SK-N-SH (cell line): ENCODE measurements around the gene STK32C. TPM values are rescaled to one million over a fixed set of nuclear protein-coding genes. Genes with fewer than 3 reads are reported as not detected.

Experiments used
- CTCF ChIA-PET: fragments of 300-600, 350-600 bp; formaldehyde crosslinking; extraction: SDS; loops from one replicate; lab custom pipeline; 2021; lab: Yijun Ruan, JAX
- POLR2A ChIA-PET: fragments of 350-600 bp; sonication (Branson Sonifier 250); formaldehyde crosslinking; extraction: SDS; loops from one replicate; lab custom pipeline; 2020; ENCODE audit warnings: antibody characterized with exemption, inconsistent platforms; lab: Yijun Ruan, JAX
- DNase-seq: peaks from one replicate; pipeline ENCODE4 v3.0.0; 2012
- H2AFZ ChIP-seq: fragments of 200-600 bp; sonication (generic); 2 replicates; pipeline ENCODE4 v1.8.1; 2016; ENCODE audit warnings: antibody characterized with exemption, mild to moderate bottlenecking, low read depth
- H3F3A ChIP-seq: fragments of 200-600 bp; sonication (generic); replicated peaks from 2 replicates; pipeline ENCODE3; 2016; ENCODE audit warnings: antibody characterized with exemption, mild to moderate bottlenecking; ENCODE audit not compliant: insufficient read depth
- H3K27ac ChIP-seq, 2 experiments: fragments of 200-500 bp in 1 of 2; fragments of 200-600 bp in 1 of 2; sonication (Bioruptor generic) in 1 of 2; sonication (generic), shearing (Covaris generic) in 1 of 2; 2 replicates each; pipeline versions ENCODE4 v1.5.1 to v1.6.1; 2014 to 2016; ENCODE audit warnings: low read depth in 2 of 2, inconsistent platforms in 1 of 2, low read length in 1 of 2, mild to moderate bottlenecking in 1 of 2, mixed read lengths in 1 of 2
- H3K27me3 ChIP-seq: fragments of 200-600 bp; sonication (generic), shearing (Covaris generic); 2 replicates; pipeline ENCODE4 v1.6.1; 2016; ENCODE audit warnings: mixed run types; ENCODE audit not compliant: insufficient read depth
- H3K36me3 ChIP-seq, 2 experiments: fragments of 200-500 bp in 1 of 2; fragments of 200-600 bp in 1 of 2; sonication (Bioruptor generic) in 1 of 2; sonication (generic) in 1 of 2; replicated peaks in 1 of 2; 2 replicates each; pipeline versions ENCODE3 to v1.5.1; 2014 to 2016; ENCODE audit warnings: low read length in 1 of 2, mild to moderate bottlenecking in 1 of 2; ENCODE audit not compliant: insufficient read depth in 2 of 2, control insufficient read depth in 1 of 2
- H3K4me1 ChIP-seq, 2 experiments: fragments of 200-500 bp in 1 of 2; fragments of 200-600 bp in 1 of 2; sonication (Bioruptor generic) in 1 of 2; sonication (generic), shearing (Covaris generic) in 1 of 2; 2 replicates each; pipeline versions ENCODE4 v1.5.1 to v1.6.1; 2014 to 2016; ENCODE audit warnings: low read depth in 1 of 2, low read length in 1 of 2, mixed run types in 1 of 2; ENCODE audit not compliant: insufficient read depth in 2 of 2, control insufficient read depth in 1 of 2
- H3K4me2 ChIP-seq: fragments of 200-600 bp; sonication (generic), shearing (Covaris generic); 2 replicates; pipeline ENCODE4 v1.6.1; 2017; ENCODE audit warnings: mixed run types
- H3K4me3 ChIP-seq, 2 experiments: fragments of 200-500 bp in 1 of 2; fragments of 200-600 bp in 1 of 2; sonication (Bioruptor generic) in 1 of 2; sonication (generic), shearing (Covaris generic) in 1 of 2; 2 replicates each; pipeline versions ENCODE4 v1.5.1 to v1.8.1; 2014 to 2016; ENCODE audit warnings: low read depth in 2 of 2, inconsistent platforms in 1 of 2, low read length in 1 of 2, mild to moderate bottlenecking in 1 of 2, mixed read lengths in 1 of 2, moderate library complexity in 1 of 2
- H3K79me2 ChIP-seq: fragments of 200-600 bp; sonication (generic); 2 replicates; pipeline ENCODE4 v1.8.1; 2017; ENCODE audit warnings: mild to moderate bottlenecking; ENCODE audit not compliant: insufficient read depth
- H3K9ac ChIP-seq: fragments of 200-600 bp; sonication (generic); 2 replicates; pipeline ENCODE4 v1.6.1; 2017; ENCODE audit warnings: mixed run types
- H3K9me2 ChIP-seq: fragments of 200-600 bp; sonication (generic); 2 replicates; pipeline ENCODE4 v1.6.1; 2017; ENCODE audit warnings: mixed run types
- H3K9me3 ChIP-seq: fragments of 200-600 bp; sonication (generic); 2 replicates; pipeline ENCODE4 v1.6.1; 2017; ENCODE audit warnings: mixed run types, mild to moderate bottlenecking, moderate library complexity
- H4K20me1 ChIP-seq: fragments of 200-600 bp; sonication (generic); 2 replicates; pipeline ENCODE4 v1.6.1; 2017; ENCODE audit warnings: mild to moderate bottlenecking, mixed run types; ENCODE audit not compliant: insufficient read depth
- CHD2 ChIP-seq: fragments of 150-350 bp; IDR thresholded peaks from 2 replicates; pipeline ENCODE4 v1.6.1; 2018; ENCODE audit warnings: low read length; ENCODE audit not compliant: partially characterized antibody
- ELF1 ChIP-seq: IDR thresholded peaks from 2 replicates; pipeline ENCODE4 v1.4.0; 2012
- EP300 ChIP-seq, 2 experiments: IDR thresholded peaks; 2 replicates each; pipeline versions ENCODE4 v1.4.0 to v1.6.1; 2012; ENCODE audit warnings: borderline replicate concordance in 1 of 2, low read depth in 1 of 2, low read length in 1 of 2
- FOSL2 ChIP-seq: IDR thresholded peaks from 2 replicates; pipeline ENCODE4 v1.4.0; 2012; ENCODE audit warnings: low read depth, mild to moderate bottlenecking, moderate library complexity, borderline replicate concordance
- FOXJ3 ChIP-seq: sonication (generic); formaldehyde crosslinking; IDR thresholded peaks from 2 replicates; pipeline ENCODE4 v1.5.1; 2020; ENCODE audit warnings: mild to moderate bottlenecking, missing genetic modification reagents
- GATA2 ChIP-seq: sonication (generic); formaldehyde crosslinking; IDR thresholded peaks from 2 replicates; pipeline ENCODE4 v1.5.0; 2020; ENCODE audit warnings: mild to moderate bottlenecking, missing genetic modification reagents
- IRF3 ChIP-seq: fragments of 150-350 bp; IDR thresholded peaks from 2 replicates; pipeline ENCODE4 v1.6.1; 2016; ENCODE audit warnings: mild to moderate bottlenecking, low read depth, low read length
- JUND ChIP-seq: IDR thresholded peaks from 2 replicates; pipeline ENCODE4 v1.4.0; 2012
- MEF2A ChIP-seq: IDR thresholded peaks from 2 replicates; pipeline ENCODE4 v1.4.0; 2012; ENCODE audit warnings: low read depth, borderline replicate concordance
- NRF1 ChIP-seq: IDR thresholded peaks from 2 replicates; pipeline ENCODE4 v1.6.1; 2012; ENCODE audit warnings: low read depth, mild to moderate bottlenecking, low read length
- POLR2AphosphoS5 ChIP-seq: IDR thresholded peaks from 2 replicates; pipeline ENCODE4 v1.6.1; 2012; ENCODE audit warnings: low read depth, low read length
- RFX5 ChIP-seq: IDR thresholded peaks from 2 replicates; pipeline ENCODE4 v1.6.1; 2012; ENCODE audit warnings: mild to moderate bottlenecking, improper control_type of control experiment, low read length
- SIN3A ChIP-seq: IDR thresholded peaks from 2 replicates; pipeline ENCODE4 v1.6.1; 2012; ENCODE audit warnings: low read depth, mild to moderate bottlenecking, low read length, moderate library complexity, borderline replicate concordance
- TAF1 ChIP-seq: IDR thresholded peaks from 2 replicates; pipeline ENCODE4 v1.6.1; 2012; ENCODE audit warnings: low read depth, mild to moderate bottlenecking, low read length, moderate library complexity, borderline replicate concordance
- TEAD4 ChIP-seq: IDR thresholded peaks from 2 replicates; pipeline ENCODE4 v1.4.0; 2012; ENCODE audit warnings: mild to moderate bottlenecking, borderline replicate concordance; ENCODE audit not compliant: insufficient read depth
- USF2 ChIP-seq: fragments of 150-350 bp; IDR thresholded peaks from 2 replicates; pipeline ENCODE4 v1.6.1; 2017; ENCODE audit warnings: antibody characterized with exemption, low read length, low read depth, borderline replicate concordance
- YY1 ChIP-seq: IDR thresholded peaks from 2 replicates; pipeline ENCODE4 v1.4.0; 2012; ENCODE audit warnings: low read depth, mild to moderate bottlenecking
- ZBTB33 ChIP-seq: IDR thresholded peaks from 2 replicates; pipeline ENCODE4 v1.4.0; 2012; ENCODE audit warnings: low read depth, borderline replicate concordance
- WGBS: methylation state at CpG from one replicate; pipeline ENCODE4 v1.1.6; 2017; ENCODE audit warnings: low lambda C conversion rate; 5-methylcytosine and 5-hydroxymethylcytosine counted together
- polyA plus RNA-seq, 3 experiments: library from polyadenylated mRNA; depleted of rRNA; stranded (reverse); fragments of >200 nt; gene quantifications; 2 replicates each; pipeline ENCODE4 v1.2.3, GENCODE V29; 2012

The STK32C gene
- polyA plus RNA-seq, 1 of the 3 experiments (the other 2 are of a cell fraction) = 27.8 TPM

GRCh38 chr10:132313305-132313704, 5.6 kb upstream of the STK32C start:
- Histone ChIP-seq H3K9me3 (no peaks in the 10 kb centered on the region), H3K79me2 (peaks cover 4% of the 10 kb centered on the region), H2AFZ (no peak overlapping the region), H3K4me3 (no peak overlapping the region), H3F3A (no peaks in the 10 kb centered on the region), H3K27me3 (no peaks in the 10 kb centered on the region), H3K4me2 (no peak overlapping the region), H3K36me3 (peaks cover 0 to 4% of the 10 kb centered on the region in 2 experiments), H3K9ac (no peak overlapping the region), H3K9me2 (no peaks in the 10 kb centered on the region), H3K27ac (no peak overlapping the region), H4K20me1 (no peaks in the 10 kb centered on the region), H3K4me1 (peaks cover 0 to 8% of the 10 kb centered on the region in 2 experiments; a peak in 1 of 4 replicates)
- DNase-seq = no peak
- no peak for TF ChIP-seq ZBTB33
- no peak for TF ChIP-seq SIN3A
- TF ChIP-seq EP300 (IDR thresholded peaks at IDR 0.05; ENCODE audit: borderline replicate concordance in 1 of 2, low read depth in 1 of 2, low read length in 1 of 2) = no peak
- TF ChIP-seq FOXJ3 (CRISPR knock-in tag) = no peak
- TF ChIP-seq CHD2 = no peak
- no peak for TF ChIP-seq RFX5
- no peak for TF ChIP-seq GATA2 (CRISPR knock-in tag)
- ChIA-PET POLR2A (no interaction called here), CTCF (interaction anchor here (1.5 kb wide), 1 partner anchor 40 kb away, joined by 3 read pairs; no protein-coding TSS in a partner anchor)
- WGBS = 81% methylated on average over 12 of the region's 12 CpGs

DNA sequence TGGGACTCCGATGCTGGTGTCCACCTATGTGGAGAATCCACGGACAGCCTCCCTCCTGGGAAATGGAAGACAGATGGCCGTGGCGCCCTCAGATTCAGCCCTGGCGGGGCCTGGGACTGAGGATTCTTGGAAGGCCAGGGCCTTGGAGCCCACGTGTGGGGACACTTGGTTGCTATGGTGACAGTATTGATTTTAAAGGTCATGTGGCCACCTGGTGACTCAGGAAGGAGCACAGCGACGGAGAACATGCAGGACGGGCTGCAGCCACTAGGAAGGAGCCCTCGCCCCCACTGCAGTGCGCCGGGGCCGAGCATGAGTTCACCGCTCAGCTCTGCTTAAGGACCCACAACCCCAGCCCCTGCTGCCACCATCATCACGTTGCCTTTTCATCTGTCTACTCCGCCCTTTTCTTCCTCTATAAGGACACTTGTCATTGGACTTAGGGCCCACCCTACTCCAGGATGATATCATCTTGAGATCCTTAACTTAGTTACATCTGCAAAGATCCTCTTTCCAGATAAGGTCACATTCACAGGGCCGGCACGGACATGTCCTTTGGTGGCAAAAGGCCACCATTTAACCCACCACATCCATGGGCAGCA, 3.7 kb upstream of the STK32C start:
- Histone ChIP-seq H2AFZ (no peak overlapping the region), H3K9ac (no peak overlapping the region), H3K4me3 (no peak overlapping the region), H3K27me3 (no peaks in the 10 kb centered on the region), H3K9me3 (no peaks in the 10 kb centered on the region), H3K4me1 (peaks cover 0 to 11% of the 10 kb centered on the region in 2 experiments; a peak in 1 of 4 replicates), H4K20me1 (no peaks in the 10 kb centered on the region), H3K27ac (no peak overlapping the region), H3K9me2 (no peaks in the 10 kb centered on the region)
- POLR2A ChIA-PET = no interaction called here
- WGBS = 91% methylated on average over 15 of the region's 18 CpGs
- TF ChIP-seq RFX5 (no peak), ZBTB33 (no peak), POLR2AphosphoS5 (no peak), ELF1 (no peak), MEF2A (no peak), SIN3A (no peak), TEAD4 (no peak), TAF1 (no peak), NRF1 (no peak), FOSL2 (no peak), IRF3 (no peak), USF2 (no peak), YY1 (no peak), GATA2 (CRISPR knock-in tag) (no peak), JUND (no peak)
- TF ChIP-seq, all 33 proteins: peak for 0
- Histone ChIP-seq H3K4me2 (no peak overlapping the region), H3K79me2 (no peaks in the 10 kb centered on the region), H3K36me3 (peaks cover 0 to 4% of the 10 kb centered on the region in 2 experiments), H3F3A (no peaks in the 10 kb centered on the region)
- CTCF ChIA-PET = interaction anchor here (1.5 to 2.0 kb wide), 2 partner anchors 12 to 88 kb away, joined by 3 to 6 read pairs; no protein-coding TSS in a partner anchor
- DNase-seq = no peak
